ENCODE data around the gene NOXO1.

DNA sequence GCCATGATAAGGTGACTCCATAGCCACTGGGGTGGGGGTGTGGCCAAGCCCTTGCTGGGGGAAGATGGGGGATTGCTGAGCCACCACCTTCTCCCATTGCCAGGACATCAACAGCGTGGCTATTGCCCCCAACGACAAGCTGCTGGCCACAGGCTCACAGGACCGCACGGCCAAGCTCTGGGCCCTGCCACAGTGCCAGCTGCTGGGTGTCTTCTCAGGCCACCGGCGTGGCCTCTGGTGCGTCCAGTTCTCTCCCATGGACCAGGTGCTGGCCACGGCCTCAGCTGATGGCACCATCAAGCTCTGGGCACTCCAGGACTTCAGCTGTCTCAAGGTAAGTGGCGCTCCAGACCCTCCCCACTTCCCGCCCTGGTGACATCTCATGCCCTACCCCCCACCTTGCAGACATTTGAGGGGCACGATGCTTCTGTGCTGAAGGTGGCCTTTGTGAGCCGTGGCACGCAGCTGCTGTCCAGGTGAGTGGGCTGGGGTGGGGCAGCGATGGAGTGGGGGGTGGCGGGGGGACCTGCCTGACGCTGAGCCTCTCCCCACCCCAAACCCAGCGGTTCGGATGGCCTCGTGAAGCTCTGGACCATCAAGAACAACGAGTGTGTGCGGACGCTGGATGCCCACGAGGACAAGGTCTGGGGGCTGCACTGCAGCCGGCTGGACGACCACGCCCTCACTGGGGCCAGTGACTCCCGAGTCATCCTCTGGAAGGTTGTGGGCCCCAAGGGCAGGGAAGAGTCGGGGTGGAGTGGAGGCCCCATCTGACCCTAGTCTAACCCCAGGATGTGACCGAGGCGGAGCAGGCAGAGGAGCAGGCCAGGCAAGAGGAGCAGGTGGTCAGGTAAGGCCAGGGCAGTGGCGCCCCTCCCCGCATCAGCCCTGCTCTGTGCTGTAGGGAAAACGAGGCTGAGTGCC lies 4.1 kb downstream of the NOXO1 start:
- TF ChIP-seq HNRNPL (IDR thresholded peaks at IDR 0.05; ENCODE audit: low read depth, low read length) (no peak), SMC3 (conservative IDR thresholded peaks at IDR 0.05; ENCODE audit: insufficient read depth, low read depth, low read length) (no peak), HIVEP1 (CRISPR knock-in tag; IDR thresholded peaks at IDR 0.05) (no peak), ZNF436 (CRISPR knock-in tag; IDR thresholded peaks at IDR 0.05) (no peak)
- TF ChIP-seq, protein P1, sequence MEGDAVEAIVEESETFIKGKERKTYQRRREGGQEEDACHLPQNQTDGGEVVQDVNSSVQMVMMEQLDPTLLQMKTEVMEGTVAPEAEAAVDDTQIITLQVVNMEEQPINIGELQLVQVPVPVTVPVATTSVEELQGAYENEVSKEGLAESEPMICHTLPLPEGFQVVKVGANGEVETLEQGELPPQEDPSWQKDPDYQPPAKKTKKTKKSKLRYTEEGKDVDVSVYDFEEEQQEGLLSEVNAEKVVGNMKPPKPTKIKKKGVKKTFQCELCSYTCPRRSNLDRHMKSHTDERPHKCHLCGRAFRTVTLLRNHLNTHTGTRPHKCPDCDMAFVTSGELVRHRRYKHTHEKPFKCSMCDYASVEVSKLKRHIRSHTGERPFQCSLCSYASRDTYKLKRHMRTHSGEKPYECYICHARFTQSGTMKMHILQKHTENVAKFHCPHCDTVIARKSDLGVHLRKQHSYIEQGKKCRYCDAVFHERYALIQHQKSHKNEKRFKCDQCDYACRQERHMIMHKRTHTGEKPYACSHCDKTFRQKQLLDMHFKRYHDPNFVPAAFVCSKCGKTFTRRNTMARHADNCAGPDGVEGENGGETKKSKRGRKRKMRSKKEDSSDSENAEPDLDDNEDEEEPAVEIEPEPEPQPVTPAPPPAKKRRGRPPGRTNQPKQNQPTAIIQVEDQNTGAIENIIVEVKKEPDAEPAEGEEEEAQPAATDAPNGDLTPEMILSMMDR (IDR thresholded peaks at IDR 0.05 in 2 of 3, conservative IDR thresholded peaks at IDR 0.05 in 1 of 3; ENCODE audit: insufficient read depth in 2 of 3, low read depth in 1 of 3, low read length in 3 of 3) = no peak
- TF ChIP-seq, protein P2, sequence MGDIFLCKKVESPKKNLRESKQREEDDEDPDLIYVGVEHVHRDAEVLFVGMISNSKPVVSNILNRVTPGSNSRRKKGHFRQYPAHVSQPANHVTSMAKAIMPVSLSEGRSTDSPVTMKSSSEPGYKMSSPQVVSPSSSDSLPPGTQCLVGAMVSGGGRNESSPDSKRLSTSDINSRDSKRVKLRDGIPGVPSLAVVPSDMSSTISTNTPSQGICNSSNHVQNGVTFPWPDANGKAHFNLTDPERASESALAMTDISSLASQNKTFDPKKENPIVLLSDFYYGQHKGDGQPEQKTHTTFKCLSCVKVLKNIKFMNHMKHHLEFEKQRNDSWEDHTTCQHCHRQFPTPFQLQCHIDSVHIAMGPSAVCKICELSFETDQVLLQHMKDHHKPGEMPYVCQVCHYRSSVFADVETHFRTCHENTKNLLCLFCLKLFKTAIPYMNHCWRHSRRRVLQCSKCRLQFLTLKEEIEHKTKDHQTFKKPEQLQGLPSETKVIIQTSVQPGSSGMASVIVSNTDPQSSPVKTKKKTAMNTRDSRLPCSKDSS (IDR thresholded peaks at IDR 0.05; ENCODE audit: low read depth, partially characterized antibody) = no peak

Data from K562 (cell line).